ENCODE measurements around the gene OTUB2.

Gene OTUB2

GRCh38 chr14:94043111-94043755 lies 17.1 kb downstream of the OTUB2 start:
- no peak for DNase-seq (ENCODE audit: low read depth)
- TF ChIP-seq CTCF (IDR thresholded peaks at IDR 0.05; ENCODE audit: control insufficient read depth, extremely low read depth, insufficient read depth): no peak

GRCh38 chr14:94043756-94044475 lies 17.8 kb downstream of the OTUB2 start:
- TF ChIP-seq CTCF (IDR thresholded peaks at IDR 0.05; ENCODE audit: control insufficient read depth, extremely low read depth, insufficient read depth): no peak
- no peak overlapping the region for H3K4me3 ChIP-seq (ENCODE audit: low read depth, low read length)
- no peak for DNase-seq (ENCODE audit: low read depth)

More at GRCh38 chr14:94043111-94043755, 17.1 kb downstream of the OTUB2 start:
- no peak overlapping the region for H3K4me3 ChIP-seq (ENCODE audit: low read depth, low read length)

- no peak for TF ChIP-seq CTCF (IDR thresholded peaks at IDR 0.05; ENCODE audit: control insufficient read depth, extremely low read depth, insufficient read depth)
- H3K4me3 ChIP-seq (ENCODE audit: low read depth, low read length): no peak overlapping the region
- no peak for DNase-seq (ENCODE audit: low read depth)
Observed at GRCh38 chr14:94044476-94045091, 18.4 kb downstream of the OTUB2 start.

GRCh38 chr14:94045101-94045500 lies 19.0 kb downstream of the OTUB2 start:
- H3K4me3 ChIP-seq (ENCODE audit: low read depth, low read length): no peak overlapping the region
- no peak for TF ChIP-seq CTCF (IDR thresholded peaks at IDR 0.05; ENCODE audit: control insufficient read depth, extremely low read depth, insufficient read depth)
- DNase-seq (ENCODE audit: low read depth): no peak

GRCh38 chr14:94045563-94046345 lies 19.6 kb downstream of the OTUB2 start:
- no peak for TF ChIP-seq CTCF (IDR thresholded peaks at IDR 0.05; ENCODE audit: control insufficient read depth, extremely low read depth, insufficient read depth)
- DNase-seq (ENCODE audit: low read depth): no peak
- H3K4me3 ChIP-seq (ENCODE audit: low read depth, low read length): no peak overlapping the region

GRCh38 chr14:94046696-94047250 lies 20.6 kb downstream of the OTUB2 start:
- no peak for TF ChIP-seq CTCF (IDR thresholded peaks at IDR 0.05; ENCODE audit: control insufficient read depth, extremely low read depth, insufficient read depth)
- H3K4me3 ChIP-seq (ENCODE audit: low read depth, low read length): no peak overlapping the region
- no peak for DNase-seq (ENCODE audit: low read depth)

Data from LNCaP clone FGC (cell line).